Activated gamma-delta T cell treated with Interleukin-2 at 50 U/mL for 16 hours (primary cell): Measurements from ENCODE around the gene TAB2.
A peak's percentile ranks its signal among the peaks of the same experiment; 100 is the strongest.

Source experiments
- DNase-seq: peaks from one replicate; pipeline ENCODE4 v3.0.0-alpha.2; 2020

TAB2 gene

GRCh38 chr6:149317644-149318571 lies at the start of gene TAB2:
Gene TAB2, plus strand, starts transcription at chr6:149317712. Its CDS starts 52,286 bp downstream, at chr6:149369998.
- DNase-seq, result peak; percentile 54

GRCh38 chr6:149268146-149268545 lies 49.4 kb upstream of the TAB2 start:
- DNase-seq, result no peak

GRCh38 chr6:149268768-149269167 lies 48.7 kb upstream of the TAB2 start:
- no peak for DNase-seq

- no peak for DNase-seq
These were observed 46.9 kb upstream of the TAB2 start for GRCh38 chr6:149270616-149271015.

GRCh38 chr6:149271348-149272340 lies 45.9 kb upstream of the TAB2 start:
- DNase-seq, result peak; percentile 60

- DNase-seq, result no peak
These were observed 44.2 kb upstream of the TAB2 start for GRCh38 chr6:149273318-149273717.

- no peak for DNase-seq
These were observed 41.9 kb upstream of the TAB2 start for GRCh38 chr6:149275621-149276020.

GRCh38 chr6:149277621-149278020 lies 39.9 kb upstream of the TAB2 start:
- DNase-seq, result no peak

- no peak for DNase-seq
These were observed 38.5 kb upstream of the TAB2 start for GRCh38 chr6:149278997-149279396.

- no peak for DNase-seq
These were observed 32.6 kb upstream of the TAB2 start for GRCh38 chr6:149284904-149285303.

GRCh38 chr6:149285626-149286025 lies 31.9 kb upstream of the TAB2 start:
- DNase-seq, result no peak

GRCh38 chr6:149286905-149287304 lies 30.6 kb upstream of the TAB2 start:
- no peak for DNase-seq

GRCh38 chr6:149289192-149289781 lies 28.2 kb upstream of the TAB2 start:
- no peak for DNase-seq

GRCh38 chr6:149289966-149290365 lies 27.5 kb upstream of the TAB2 start:
- DNase-seq, result no peak

- no peak for DNase-seq
These were observed 24.3 kb upstream of the TAB2 start for GRCh38 chr6:149293244-149293643.

GRCh38 chr6:149300563-149300962 lies 16.9 kb upstream of the TAB2 start:
- DNase-seq, result no peak

GRCh38 chr6:149302723-149303122 lies 14.8 kb upstream of the TAB2 start:
- DNase-seq, result no peak

- no peak for DNase-seq
These were observed 14.0 kb upstream of the TAB2 start for GRCh38 chr6:149303468-149303867.

- DNase-seq, result no peak
These were observed 12.1 kb upstream of the TAB2 start for GRCh38 chr6:149305372-149305771.

GRCh38 chr6:149306967-149307366 lies 10.5 kb upstream of the TAB2 start:
- DNase-seq, result no peak

GRCh38 chr6:149311293-149311692 lies 6.2 kb upstream of the TAB2 start:
- no peak for DNase-seq

- DNase-seq, result no peak
These were observed 5.7 kb upstream of the TAB2 start for GRCh38 chr6:149311766-149312165.

GRCh38 chr6:149313070-149313469 lies 4.4 kb upstream of the TAB2 start:
- no peak for DNase-seq
